Measurements from ENCODE around the gene APPL1. TPM values are rescaled to one million over a fixed set of nuclear protein-coding genes. Genes with fewer than 3 reads are reported as not detected.
A peak's percentile ranks its signal among the peaks of the same experiment; 100 is the strongest.

Gene APPL1
- total RNA-seq, 1 donor from 2014 or later, result 42.3 TPM

DNA sequence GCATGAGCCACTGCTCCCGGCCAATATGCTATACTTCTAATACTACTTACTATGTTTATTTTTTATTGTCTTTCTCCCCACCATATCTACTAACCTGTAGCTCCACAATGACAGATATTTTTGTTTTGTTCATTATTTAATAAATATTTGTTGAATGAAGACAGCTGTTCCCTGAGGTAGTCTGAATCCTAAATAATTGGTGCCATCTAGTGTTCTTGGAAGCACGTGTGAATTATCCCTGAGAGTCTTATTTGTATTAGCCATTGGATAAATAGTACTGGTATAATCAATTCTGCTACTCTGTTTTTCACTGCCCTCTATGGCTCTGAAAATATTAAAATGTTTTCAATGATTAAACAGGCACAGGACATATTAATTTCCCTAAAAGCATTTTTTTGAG, 5.6 kb upstream of the APPL1 start:
- no peak overlapping the region for H3K27ac ChIP-seq
- H3K27me3 ChIP-seq, result no peaks in the 10 kb centered on the region
- no peaks in the 10 kb centered on the region for H3K36me3 Mint-ChIP-seq
- H2AFZ ChIP-seq (replicated peaks), result no peak overlapping the region
- peaks cover 4% of the 10 kb centered on the region for H3K4me1 Mint-ChIP-seq
- H3K9ac ChIP-seq, result no peak overlapping the region
- no peaks in the 10 kb centered on the region for H3K9me3 ChIP-seq (ENCODE audit: low read depth)
- H3K27me3 Mint-ChIP-seq (ENCODE audit: insufficient read depth, low read depth), result peaks cover 4% of the 10 kb centered on the region
- H3K9me3 Mint-ChIP-seq, result no peaks in the 10 kb centered on the region
- H3K36me3 ChIP-seq, result no peaks in the 10 kb centered on the region
- H3K4me3 ChIP-seq, result no peak overlapping the region
- peaks cover 8% of the 10 kb centered on the region for H3F3A ChIP-seq (ENCODE audit: low read depth)
- no peak overlapping the region for H3K4me3 Mint-ChIP-seq
- DNase-seq (ENCODE audit: low spot score), result peak; percentile 36
- H4K20me1 ChIP-seq (ENCODE audit: low read depth), result no peaks in the 10 kb centered on the region
- no peak overlapping the region for H3K27ac Mint-ChIP-seq
- peaks cover 3% of the 10 kb centered on the region for H3K4me1 ChIP-seq
- H3K4me2 ChIP-seq, result no peak overlapping the region
- TF ChIP-seq, protein P1, sequence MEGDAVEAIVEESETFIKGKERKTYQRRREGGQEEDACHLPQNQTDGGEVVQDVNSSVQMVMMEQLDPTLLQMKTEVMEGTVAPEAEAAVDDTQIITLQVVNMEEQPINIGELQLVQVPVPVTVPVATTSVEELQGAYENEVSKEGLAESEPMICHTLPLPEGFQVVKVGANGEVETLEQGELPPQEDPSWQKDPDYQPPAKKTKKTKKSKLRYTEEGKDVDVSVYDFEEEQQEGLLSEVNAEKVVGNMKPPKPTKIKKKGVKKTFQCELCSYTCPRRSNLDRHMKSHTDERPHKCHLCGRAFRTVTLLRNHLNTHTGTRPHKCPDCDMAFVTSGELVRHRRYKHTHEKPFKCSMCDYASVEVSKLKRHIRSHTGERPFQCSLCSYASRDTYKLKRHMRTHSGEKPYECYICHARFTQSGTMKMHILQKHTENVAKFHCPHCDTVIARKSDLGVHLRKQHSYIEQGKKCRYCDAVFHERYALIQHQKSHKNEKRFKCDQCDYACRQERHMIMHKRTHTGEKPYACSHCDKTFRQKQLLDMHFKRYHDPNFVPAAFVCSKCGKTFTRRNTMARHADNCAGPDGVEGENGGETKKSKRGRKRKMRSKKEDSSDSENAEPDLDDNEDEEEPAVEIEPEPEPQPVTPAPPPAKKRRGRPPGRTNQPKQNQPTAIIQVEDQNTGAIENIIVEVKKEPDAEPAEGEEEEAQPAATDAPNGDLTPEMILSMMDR (IDR thresholded peaks at IDR 0.05), result peak; percentile 56
- no peak for TF ChIP-seq EZH2phosphoT487 (IDR thresholded peaks at IDR 0.05)
- H3K79me2 ChIP-seq (ENCODE audit: low read depth), result no peaks in the 10 kb centered on the region

- TF ChIP-seq, protein P1 (IDR thresholded peaks at IDR 0.05), result no peak
- TF ChIP-seq EZH2phosphoT487 (IDR thresholded peaks at IDR 0.05), result no peak
- TF ChIP-seq EZH2 (IDR thresholded peaks at IDR 0.05), result no peak
- Histone ChIP-seq H3K9me3 (ENCODE audit: low read depth) (no peaks in the 10 kb centered on the region), H3K4me2 (no peak overlapping the region), H2AFZ (replicated peaks) (no peak overlapping the region), H3K4me3 (no peak overlapping the region), H3K79me2 (ENCODE audit: low read depth) (peaks cover 18% of the 10 kb centered on the region), H3K27me3 (peaks cover 13% of the 10 kb centered on the region), H3F3A (ENCODE audit: low read depth) (peaks cover 13% of the 10 kb centered on the region), H3K27ac (no peak overlapping the region), H3K4me1 (peaks cover 11% of the 10 kb centered on the region), H4K20me1 (ENCODE audit: low read depth) (peaks cover 17% of the 10 kb centered on the region), H3K36me3 (no peaks in the 10 kb centered on the region), H3K9ac (no peak overlapping the region)
- Mint-ChIP-seq H3K36me3 (no peaks in the 10 kb centered on the region), H3K4me1 (peaks cover 19% of the 10 kb centered on the region), H3K9me3 (no peaks in the 10 kb centered on the region), H3K4me3 (no peak overlapping the region), H3K27me3 (ENCODE audit: insufficient read depth, low read depth) (peaks cover 8% of the 10 kb centered on the region), H3K27ac (no peak overlapping the region)
- DNase-seq (ENCODE audit: low spot score), result no peak
Measured at GRCh38 chr3:57224856-57225255, 2.7 kb upstream of the APPL1 start.

DNA sequence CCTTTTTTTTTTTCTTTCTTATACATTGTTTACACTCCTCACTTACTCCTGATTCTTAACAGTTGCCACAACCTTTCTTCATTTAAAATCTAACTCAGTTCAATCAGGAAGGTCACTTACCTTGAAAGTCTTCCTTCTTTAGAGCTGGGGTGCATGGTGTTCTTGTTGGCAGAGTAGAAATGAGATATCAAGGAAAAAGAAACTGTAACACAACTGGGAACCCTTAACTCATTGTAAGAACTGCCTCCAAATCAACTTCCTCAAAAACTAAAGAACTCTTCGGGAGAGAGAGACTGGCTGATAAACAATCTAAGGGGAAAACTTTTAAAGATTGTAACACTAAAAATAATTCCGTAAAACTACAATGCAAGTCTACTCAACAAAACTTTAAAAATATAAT, 1.4 kb upstream of the APPL1 start:
- peaks cover 13% of the 10 kb centered on the region for H3F3A ChIP-seq (ENCODE audit: low read depth)

More for the DNA sequence above, 1.4 kb upstream of the APPL1 start:
- no peaks in the 10 kb centered on the region for H3K9me3 Mint-ChIP-seq
- peaks cover 4% of the 10 kb centered on the region for H3K27me3 Mint-ChIP-seq (ENCODE audit: insufficient read depth, low read depth)
- Histone ChIP-seq H3K79me2 (ENCODE audit: low read depth) (peaks cover 26% of the 10 kb centered on the region), H3K9ac (no peak overlapping the region), H3K4me1 (peaks cover 11% of the 10 kb centered on the region), H3K9me3 (ENCODE audit: low read depth) (no peaks in the 10 kb centered on the region), H4K20me1 (ENCODE audit: low read depth) (peaks cover 19% of the 10 kb centered on the region), H3K4me2 (no peak overlapping the region), H3K4me3 (no peak overlapping the region), H3K27ac (no peak overlapping the region), H2AFZ (replicated peaks) (no peak overlapping the region), H3K36me3 (no peaks in the 10 kb centered on the region), H3K27me3 (peaks cover 13% of the 10 kb centered on the region)
- no peak overlapping the region for H3K27ac Mint-ChIP-seq
- no peaks in the 10 kb centered on the region for H3K36me3 Mint-ChIP-seq
- H3K4me3 Mint-ChIP-seq, result no peak overlapping the region
- TF ChIP-seq, protein P1 (IDR thresholded peaks at IDR 0.05), result no peak
- TF ChIP-seq EZH2phosphoT487 (IDR thresholded peaks at IDR 0.05), result no peak
- no peak for TF ChIP-seq EZH2 (IDR thresholded peaks at IDR 0.05)
- H3K4me1 Mint-ChIP-seq, result peaks cover 19% of the 10 kb centered on the region
- no peak for DNase-seq (ENCODE audit: low spot score)
